Measurements from ENCODE around the gene FECH. TPM values are rescaled to one million over a fixed set of nuclear protein-coding genes. Genes with fewer than 3 reads are reported as not detected.
"Not testable (repeated sequence)": the region's sequence is repeated elsewhere in the genome, so short reads cannot be mapped to it uniquely, and the experiment has no call there.

Gene FECH
- total and polyA plus RNA-seq, 10 donors = 4.3 to 85.9 (median 20.2) TPM

GRCh38 chr18:57603871-57604270, 17.4 kb upstream of the FECH start:
- intact Hi-C loops (cut with DNase I; ENCODE audit: low total_unique reads) = no loop called here

GRCh38 chr18:57595347-57595746, 8.8 kb upstream of the FECH start:
- Histone ChIP-seq H3K36me3 (peaks cover 0 to 30% (median 17%) of the 10 kb centered on the region in 6 donors), H3K27me3 (replicated peaks in 1 of 7) (no peaks in the 10 kb centered on the region), H3K4me1 (no peaks in the 10 kb centered on the region), H3K27ac (no peak overlapping the region), H3K4me3 (no peak overlapping the region), H3K9me3 (peaks cover 0 to 4% (median 0%) of the 10 kb centered on the region in 8 donors)
- TF ChIP-seq CTCF (IDR thresholded peaks at IDR 0.05 in 8 of 11, conservative IDR thresholded peaks at IDR 0.05 in 3 of 11) (no peak), POLR2AphosphoS5 (IDR thresholded peaks at IDR 0.05) (no peak), POLR2A (IDR thresholded peaks at IDR 0.05) (no peak)
- intact Hi-C loops (cut with DNase I; ENCODE audit: low total_unique reads) = no loop called here
- no peak for DNase-seq

More at GRCh38 chr18:57603871-57604270, 17.4 kb upstream of the FECH start:
- DNase-seq = no peak
- peaks cover 0 to 100% (median 93%) of the 10 kb centered on the region in 6 donors for H3K36me3 ChIP-seq
- no peak overlapping the region for H3K27ac ChIP-seq
- no peak for TF ChIP-seq POLR2A (IDR thresholded peaks at IDR 0.05)
- TF ChIP-seq CTCF (IDR thresholded peaks at IDR 0.05 in 8 of 11, conservative IDR thresholded peaks at IDR 0.05 in 3 of 11) = no peak
- no peak for TF ChIP-seq POLR2AphosphoS5 (IDR thresholded peaks at IDR 0.05)
- 81 to 100% (median 88%) methylated on average over 1 of the region's 1 CpG for WGBS, 5 donors
- H3K4me1 ChIP-seq = no peaks in the 10 kb centered on the region
- H3K9me3 ChIP-seq = no peaks in the 10 kb centered on the region
- H3K27me3 ChIP-seq (replicated peaks in 1 of 7) = no peaks in the 10 kb centered on the region
- no peak overlapping the region for H3K4me3 ChIP-seq

- H3K4me1 ChIP-seq; H3K4me3 ChIP-seq; intact Hi-C loops (cut with DNase I; ENCODE audit: low total_unique reads); DNase-seq; H3K9me3 ChIP-seq; H3K27me3 ChIP-seq (replicated peaks in 1 of 7); H3K27ac ChIP-seq; H3K36me3 ChIP-seq: not testable (repeated sequence)
- 73 to 88% (median 78%) methylated on average over 4 of the region's 4 CpGs for WGBS, 5 donors
Observed at GRCh38 chr18:57592716-57593115, 6.2 kb upstream of the FECH start.

- 86 to 95% (median 92%) methylated on average over 2 of the region's 2 CpGs for WGBS, 5 donors
- intact Hi-C loops (cut with DNase I; ENCODE audit: low total_unique reads) = no loop called here
- Histone ChIP-seq H3K27me3 (replicated peaks in 1 of 7) (no peaks in the 10 kb centered on the region), H3K9me3 (no peaks in the 10 kb centered on the region), H3K4me3 (no peak overlapping the region), H3K27ac (no peak overlapping the region), H3K36me3 (peaks cover 0 to 5% (median 0%) of the 10 kb centered on the region in 6 donors), H3K4me1 (peaks cover 10 to 25% (median 18%) of the 10 kb centered on the region in 6 donors)
- DNase-seq = no peak
- TF ChIP-seq CTCF (IDR thresholded peaks at IDR 0.05 in 8 of 11, conservative IDR thresholded peaks at IDR 0.05 in 3 of 11) = no peak
- no peak for TF ChIP-seq POLR2AphosphoS5 (IDR thresholded peaks at IDR 0.05)
- no peak for TF ChIP-seq POLR2A (IDR thresholded peaks at IDR 0.05)
Observed at GRCh38 chr18:57589161-57589560, 2.7 kb upstream of the FECH start.

Measured in spleen (tissue), 11 donors.